GF-D8 (cell line): ENCODE data around the gene MSANTD4.
"Not testable (repeated sequence)": the region's sequence is repeated elsewhere in the genome, so short reads cannot be mapped to it uniquely, and the experiment has no call there.

Experiments
- DNase-seq: peaks from one replicate; lab custom pipeline; 2025; lab: John Stamatoyannopoulos, UW

Gene MSANTD4

GRCh38 chr11:106014035-106014434 lies 8.0 kb downstream of the MSANTD4 start:
- DNase-seq = no peak

- DNase-seq = no peak
Measured at GRCh38 chr11:106012744-106013143, 9.3 kb downstream of the MSANTD4 start.

GRCh38 chr11:106011481-106011880 lies 10.6 kb downstream of the MSANTD4 start:
- no peak for DNase-seq

- DNase-seq = not testable (repeated sequence)
Measured at GRCh38 chr11:106003094-106003493, 18.9 kb downstream of the MSANTD4 start.

- no peak for DNase-seq
Measured at GRCh38 chr11:106001304-106002012, 20.6 kb downstream of the MSANTD4 start.

GRCh38 chr11:105991888-105992287 lies 30.2 kb downstream of the MSANTD4 start:
- no peak for DNase-seq

- DNase-seq = no peak
Measured at GRCh38 chr11:105989124-105989523, 32.9 kb downstream of the MSANTD4 start.

GRCh38 chr11:105988197-105988596 lies 33.8 kb downstream of the MSANTD4 start:
- no peak for DNase-seq

GRCh38 chr11:105986554-105986953 lies 35.5 kb downstream of the MSANTD4 start:
- DNase-seq = no peak

GRCh38 chr11:105979997-105980703 lies 41.9 kb downstream of the MSANTD4 start:
- DNase-seq = no peak

GRCh38 chr11:105975128-105975527 lies 46.9 kb downstream of the MSANTD4 start:
- no peak for DNase-seq

GRCh38 chr11:105969756-105970155 lies 52.3 kb downstream of the MSANTD4 start:
- DNase-seq = no peak

- no peak for DNase-seq
Measured at GRCh38 chr11:105968021-105968697, 53.9 kb downstream of the MSANTD4 start.

GRCh38 chr11:105960252-105961245 lies 61.5 kb downstream of the MSANTD4 start:
- no peak for DNase-seq
